HG03060 (cell line): Measurements from ENCODE around the gene PNPLA7.

ENCODE experiments used
- ATAC-seq: cut with Tn5 transposase; IDR thresholded peaks from one replicate; pipeline ENCODE4 v1.9.1; 2021; ENCODE audit warnings: low read depth, moderate number of reproducible peaks; ENCODE audit not compliant: unreplicated experiment

The PNPLA7 gene

GRCh38 chr9:137497921-137498719, 52.1 kb downstream of the PNPLA7 start:
- ATAC-seq = no peak

- no peak for ATAC-seq
Observed at GRCh38 chr9:137496601-137497375, 53.4 kb downstream of the PNPLA7 start.

GRCh38 chr9:137494550-137495351, 55.5 kb downstream of the PNPLA7 start:
- no peak for ATAC-seq

GRCh38 chr9:137494104-137494544, 56.1 kb downstream of the PNPLA7 start:
- no peak for ATAC-seq

GRCh38 chr9:137493364-137494103, 56.7 kb downstream of the PNPLA7 start:
- ATAC-seq = no peak

GRCh38 chr9:137492464-137493363, 57.5 kb downstream of the PNPLA7 start:
- no peak for ATAC-seq

- no peak for ATAC-seq
Observed at GRCh38 chr9:137491735-137492432, 58.3 kb downstream of the PNPLA7 start.

GRCh38 chr9:137490532-137491186, 59.5 kb downstream of the PNPLA7 start:
- ATAC-seq = no peak

GRCh38 chr9:137488906-137489305, 61.3 kb downstream of the PNPLA7 start:
- ATAC-seq = no peak

GRCh38 chr9:137488327-137488653, 61.9 kb downstream of the PNPLA7 start:
- ATAC-seq = no peak

GRCh38 chr9:137487454-137488326, 62.5 kb downstream of the PNPLA7 start:
- no peak for ATAC-seq

GRCh38 chr9:137486545-137487453, 63.4 kb downstream of the PNPLA7 start:
- ATAC-seq = no peak

GRCh38 chr9:137486141-137486490, 64.1 kb downstream of the PNPLA7 start:
- no peak for ATAC-seq

GRCh38 chr9:137485343-137486140, 64.7 kb downstream of the PNPLA7 start:
- no peak for ATAC-seq

GRCh38 chr9:137484551-137485315, 65.5 kb downstream of the PNPLA7 start:
- ATAC-seq = no peak
